Right hindlimb (tissue), 1 donor: ENCODE data around the gene SLC4A3.

Experiments used
- DNase-seq: peaks from one replicate; pipeline ENCODE4 v3.0.0-alpha.2; 2018

Gene SLC4A3

DNA sequence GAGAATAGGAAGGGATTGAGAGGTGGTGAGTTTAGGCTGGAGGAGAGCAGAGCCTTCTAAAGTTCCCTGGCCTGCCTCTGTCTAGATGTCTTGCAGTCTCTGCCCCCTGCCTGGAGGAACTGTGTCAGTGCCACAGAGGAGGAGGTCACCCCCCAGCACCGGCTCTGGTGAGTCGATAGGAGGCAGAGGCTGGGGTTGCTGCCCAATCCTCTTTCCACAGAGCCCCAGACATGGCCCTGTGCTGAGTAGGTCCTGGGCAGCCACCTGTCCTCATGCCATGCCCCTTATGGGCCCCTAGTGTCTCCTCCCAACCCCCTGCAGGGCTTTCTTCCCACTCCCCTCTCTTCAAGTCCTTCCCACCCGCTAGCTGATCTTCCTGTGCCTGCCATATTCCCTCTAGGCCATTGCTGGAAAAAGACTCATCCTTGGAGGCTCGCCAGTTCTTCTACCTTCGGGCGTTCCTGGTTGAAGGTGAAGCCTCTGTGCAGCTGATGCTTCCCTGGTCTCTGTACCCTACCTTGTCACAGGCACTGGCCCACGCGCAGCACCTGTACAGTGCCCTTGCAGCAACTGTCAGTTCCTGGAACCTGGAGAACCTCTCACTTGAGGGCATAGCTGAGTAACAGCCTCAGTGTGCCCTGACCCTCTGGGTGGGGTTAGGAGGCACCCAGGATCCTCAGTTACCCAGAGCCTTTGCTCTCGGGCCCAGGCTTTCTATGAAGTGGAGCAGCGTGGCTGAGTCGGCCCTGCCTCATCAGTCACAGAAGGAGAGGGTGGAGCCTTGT lies 13.2 kb upstream of the SLC4A3 start:
- no peak for DNase-seq

DNA sequence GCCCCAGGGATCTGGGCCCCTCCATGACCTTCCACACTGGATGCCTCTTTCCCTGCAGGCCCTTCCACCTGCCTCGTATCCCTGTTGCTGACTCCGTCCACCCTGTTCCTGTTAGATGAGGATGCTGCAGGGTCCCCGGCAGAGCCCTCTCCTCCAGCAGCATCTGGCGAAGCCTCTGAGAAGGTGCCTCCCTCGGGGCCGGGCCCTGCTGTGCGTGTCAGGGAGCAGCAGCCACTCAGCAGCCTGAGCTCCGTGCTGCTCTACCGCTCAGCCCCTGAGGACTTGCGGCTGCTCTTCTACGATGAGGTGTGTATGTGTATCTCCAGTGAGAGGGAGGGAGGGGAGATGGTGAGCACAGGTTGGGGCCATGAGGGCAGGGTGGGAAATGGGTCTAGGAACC lies 12.4 kb upstream of the SLC4A3 start:
- no peak for DNase-seq

DNA sequence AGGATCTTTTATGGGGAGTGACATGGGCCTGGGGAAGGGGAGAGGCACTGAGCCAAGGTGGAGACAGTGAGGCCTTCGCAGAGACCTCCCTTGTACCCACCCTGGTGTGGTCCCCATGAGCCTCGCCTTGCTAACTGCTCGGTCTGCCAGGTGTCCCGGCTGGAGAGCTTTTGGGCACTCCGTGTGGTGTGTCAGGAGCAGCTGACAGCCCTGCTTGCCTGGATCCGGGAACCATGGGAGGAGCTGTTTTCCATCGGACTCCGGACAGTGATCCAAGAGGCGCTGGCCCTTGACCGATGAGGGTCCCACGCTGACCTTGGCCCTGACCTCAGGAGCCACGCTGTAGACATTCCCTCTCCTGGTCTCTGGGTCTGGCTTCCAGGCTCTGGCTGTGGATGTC lies 11.5 kb upstream of the SLC4A3 start:
- DNase-seq, result no peak

DNA sequence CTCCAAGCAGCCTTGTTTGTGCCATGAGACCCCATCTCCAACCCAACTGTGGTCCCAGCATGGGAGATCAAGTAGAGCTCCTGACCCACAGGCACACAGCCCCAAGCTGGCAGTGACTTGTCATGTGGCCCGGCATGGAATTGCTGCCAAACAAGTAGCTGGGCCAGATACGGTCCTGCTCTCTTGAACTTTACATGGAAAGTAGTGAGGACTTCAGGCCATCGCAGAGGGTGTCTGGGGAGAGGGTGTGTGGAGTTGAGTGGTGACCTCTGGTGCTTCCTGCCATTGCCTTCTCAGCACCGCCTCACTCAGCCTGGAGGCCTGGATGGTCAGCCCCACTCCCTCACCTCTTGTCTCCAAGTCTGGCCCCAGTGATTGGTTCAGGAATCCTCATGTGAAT lies 10.9 kb upstream of the SLC4A3 start:
- no peak for DNase-seq

DNA sequence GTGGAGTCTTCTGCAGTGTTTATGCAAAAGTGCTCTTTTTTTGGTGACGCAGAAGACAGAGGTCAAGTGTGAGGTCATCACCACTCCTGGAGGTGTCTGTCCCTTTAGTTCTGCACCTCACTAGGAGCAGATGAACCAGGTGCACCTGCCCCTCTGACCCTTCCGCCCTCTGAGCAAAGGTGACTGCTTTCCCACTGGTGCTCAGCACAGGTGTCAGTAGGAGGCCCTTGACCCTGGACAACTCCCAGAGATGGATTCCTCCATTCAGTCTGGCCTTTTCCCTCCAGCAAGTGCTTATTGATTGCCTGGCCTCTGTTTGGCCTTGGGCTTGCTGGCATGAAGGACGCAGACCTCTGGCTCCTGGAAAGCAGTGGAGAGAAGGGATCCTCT lies 8.7 kb upstream of the SLC4A3 start:
- DNase-seq, result no peak

- DNase-seq, result no peak
Observed at GRCh38 chr2:219619235-219619634, 8.2 kb upstream of the SLC4A3 start.

DNA sequence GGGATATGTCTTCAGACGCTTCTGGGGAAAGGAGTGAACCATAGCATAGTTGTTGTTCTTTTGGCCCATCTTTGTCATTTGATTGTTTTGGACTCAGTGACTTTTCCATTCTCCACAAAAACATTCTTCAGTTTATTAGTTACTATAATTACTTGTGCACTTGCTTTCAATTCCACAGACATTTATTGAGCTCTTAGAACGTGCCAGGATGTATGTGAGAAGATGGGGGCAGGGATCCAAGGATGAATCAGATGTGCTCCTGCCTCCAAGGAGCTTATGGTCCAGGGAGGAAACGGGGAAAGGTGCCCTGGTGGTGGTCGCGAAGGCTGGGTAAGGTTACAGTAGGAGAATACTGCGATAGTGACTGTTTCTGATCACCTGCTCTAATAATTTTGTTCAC lies 6.9 kb upstream of the SLC4A3 start:
- no peak for DNase-seq

DNA sequence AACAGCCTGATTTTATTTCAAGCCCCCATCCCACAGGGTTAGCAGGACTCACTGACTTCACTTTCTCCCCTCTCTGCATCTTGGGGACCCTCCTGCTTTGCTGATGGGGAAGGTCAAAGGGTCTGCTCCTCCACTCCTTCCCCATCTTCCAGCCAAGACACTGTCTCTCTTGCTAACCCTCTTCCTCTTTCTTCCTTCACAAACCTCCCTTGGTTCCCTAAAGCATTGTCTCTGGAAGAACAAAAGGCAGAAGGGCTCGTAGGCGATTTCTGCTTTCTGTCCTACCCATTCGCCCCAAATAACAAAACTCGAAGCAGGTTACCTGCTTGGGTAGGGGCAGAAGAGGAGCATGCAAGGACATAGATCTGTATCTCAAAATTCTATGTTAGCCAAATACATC lies 5.5 kb upstream of the SLC4A3 start:
- no peak for DNase-seq

- DNase-seq, result no peak
Observed at GRCh38 chr2:219622472-219622871, 5.0 kb upstream of the SLC4A3 start.

- no peak for DNase-seq
Observed at GRCh38 chr2:219624565-219624964, 2.9 kb upstream of the SLC4A3 start.

- DNase-seq, result no peak
Observed at GRCh38 chr2:219625179-219625578, 2.3 kb upstream of the SLC4A3 start.

DNA sequence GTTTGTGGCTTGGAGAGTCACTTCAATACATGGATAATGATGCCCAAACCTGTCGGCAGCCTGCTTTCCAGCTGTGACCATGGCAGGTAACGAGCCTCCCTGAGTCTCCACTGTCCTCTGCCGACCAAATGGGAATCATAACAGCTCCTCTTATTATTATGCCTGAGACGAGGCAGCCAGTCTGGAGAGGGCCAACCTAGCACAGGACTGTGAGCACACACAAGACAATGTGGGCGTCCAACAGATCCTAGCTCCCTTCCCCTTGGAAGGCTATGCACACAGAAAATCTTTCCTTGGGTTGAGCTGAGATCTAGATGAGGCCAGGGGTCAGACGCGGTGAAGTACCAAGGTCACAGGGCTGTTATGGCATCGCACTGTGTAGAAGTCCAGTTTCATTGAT lies 890 bp upstream of the SLC4A3 start:
- DNase-seq, result no peak

DNA sequence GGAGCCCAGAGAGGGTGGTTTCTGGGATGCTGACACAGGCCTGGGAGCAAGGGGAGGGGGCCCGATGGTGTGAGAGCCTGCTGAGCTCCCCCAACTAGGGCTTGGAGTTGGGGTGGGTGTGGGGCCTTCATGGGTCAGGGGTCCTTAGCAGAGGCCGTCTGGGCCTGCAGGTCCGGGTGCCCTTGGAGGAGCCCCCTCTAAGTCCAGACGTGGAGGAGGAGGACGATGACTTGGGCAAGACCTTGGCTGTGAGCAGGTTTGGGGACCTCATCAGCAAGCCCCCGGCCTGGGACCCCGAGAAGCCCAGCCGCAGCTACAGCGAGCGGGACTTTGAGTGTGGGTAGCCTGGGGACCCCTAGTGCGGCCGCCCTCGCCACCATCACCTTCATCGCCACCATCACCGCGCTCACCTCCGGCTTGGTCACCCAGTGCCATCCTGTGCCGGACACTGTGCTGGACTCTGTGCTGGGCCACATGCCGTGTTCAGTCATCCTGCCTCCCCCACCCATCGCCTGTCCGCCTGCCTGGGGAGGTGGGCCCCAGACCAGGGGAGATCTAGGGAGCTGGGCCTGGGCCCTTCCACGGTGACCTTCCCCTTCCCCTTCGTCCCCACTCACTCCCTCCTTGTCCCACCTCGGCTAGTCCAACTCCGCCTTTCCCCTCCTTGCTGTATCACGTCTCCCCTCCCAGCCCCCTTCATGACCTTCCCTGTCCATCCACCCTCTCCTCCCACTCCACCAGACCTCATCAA lies 980 bp downstream of the SLC4A3 start:
- DNase-seq, result no peak

DNA sequence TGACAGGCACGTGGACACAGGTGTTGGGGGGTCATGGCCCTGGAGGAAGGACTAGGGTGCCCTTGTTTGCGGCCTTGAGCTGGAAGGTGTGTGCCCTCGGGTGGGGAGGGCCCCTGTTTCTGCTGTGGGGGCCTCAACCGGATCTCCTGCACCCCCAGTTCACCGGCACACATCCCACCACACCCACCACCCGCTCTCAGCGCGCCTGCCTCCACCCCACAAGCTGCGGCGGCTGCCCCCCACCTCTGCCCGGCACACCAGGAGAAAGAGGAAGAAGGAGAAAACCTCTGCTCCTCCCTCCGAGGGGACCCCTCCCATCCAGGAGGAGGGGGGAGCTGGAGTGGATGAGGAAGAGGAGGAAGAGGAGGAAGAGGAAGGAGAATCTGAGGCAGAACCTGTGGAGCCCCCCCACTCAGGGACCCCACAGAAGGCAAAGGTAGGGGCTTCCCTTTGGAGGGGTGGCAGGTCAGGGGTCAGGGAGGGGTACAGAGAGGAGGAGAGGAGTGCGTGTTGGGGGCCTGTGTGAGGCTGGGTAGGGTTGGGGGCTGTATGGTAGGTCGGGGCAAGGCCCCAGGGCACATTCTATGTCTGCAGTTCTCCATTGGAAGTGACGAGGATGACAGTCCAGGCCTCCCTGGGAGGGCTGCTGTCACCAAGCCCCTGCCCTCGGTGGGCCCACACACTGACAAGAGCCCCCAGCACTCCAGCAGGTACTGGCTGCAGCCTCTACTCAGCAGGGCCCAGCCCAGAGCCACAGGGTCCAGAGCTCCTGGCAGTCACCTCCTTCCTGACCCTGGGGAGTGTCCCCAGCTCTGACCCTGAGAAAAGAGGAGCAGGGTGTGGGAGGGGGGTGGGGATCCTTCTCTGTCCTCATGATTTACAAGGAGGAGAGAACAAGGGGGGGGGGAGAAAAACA lies 1.8 kb downstream of the SLC4A3 start:
- DNase-seq, result no peak

DNA sequence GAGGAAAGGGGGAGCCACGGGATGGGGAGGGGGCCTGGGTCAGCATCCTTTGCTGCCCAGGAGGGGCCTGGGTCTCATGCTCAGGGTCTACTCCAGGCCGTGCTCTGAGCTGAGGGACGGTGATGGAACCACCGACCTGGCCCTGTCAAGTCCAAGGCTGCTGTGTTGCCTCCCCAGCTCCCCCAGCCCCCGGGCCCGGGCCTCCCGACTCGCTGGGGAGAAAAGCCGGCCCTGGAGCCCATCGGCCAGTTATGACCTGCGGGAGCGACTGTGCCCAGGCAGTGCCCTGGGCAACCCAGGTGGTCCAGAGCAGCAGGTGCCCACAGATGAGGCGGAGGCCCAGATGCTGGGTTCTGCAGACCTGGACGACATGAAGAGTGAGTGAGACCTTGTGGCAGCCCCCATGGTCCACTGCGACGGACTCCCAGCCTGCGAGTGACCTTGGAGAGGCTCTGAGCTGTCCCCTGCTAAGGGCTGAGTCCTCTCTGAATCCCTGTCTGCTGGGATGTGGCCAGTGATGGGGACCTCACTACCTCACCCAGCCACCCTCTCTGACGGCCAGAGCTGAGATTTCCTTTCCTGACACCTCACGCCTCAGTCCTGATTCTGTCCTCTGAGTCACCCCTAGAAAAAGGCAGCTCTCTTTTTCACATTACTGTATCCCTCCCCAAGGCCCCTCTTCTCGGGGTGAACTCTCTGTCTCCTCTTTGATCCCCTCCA lies 2.7 kb downstream of the SLC4A3 start:
- DNase-seq, result no peak

- DNase-seq, result no peak
Observed at GRCh38 chr2:219630770-219631405, 3.5 kb downstream of the SLC4A3 start.

- no peak for DNase-seq
Observed at GRCh38 chr2:219631406-219631891, 4.0 kb downstream of the SLC4A3 start.

- no peak for DNase-seq
Observed at GRCh38 chr2:219631904-219632759, 4.7 kb downstream of the SLC4A3 start.

DNA sequence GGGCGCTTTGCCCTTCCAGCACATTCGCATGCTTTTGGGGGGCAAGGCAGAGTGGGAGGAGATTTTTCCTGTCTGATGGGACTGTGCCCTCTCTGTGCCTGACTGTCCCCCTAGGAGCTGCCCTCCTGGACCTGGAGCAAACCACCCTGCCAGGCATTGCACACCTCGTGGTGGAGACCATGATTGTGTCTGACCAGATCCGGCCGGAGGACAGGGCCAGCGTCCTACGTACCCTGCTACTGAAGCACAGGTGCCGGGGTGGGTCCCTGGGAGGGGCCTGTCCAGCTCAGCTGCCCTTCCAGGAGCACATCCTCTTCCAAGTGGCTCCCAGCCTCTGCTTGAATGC lies 5.3 kb downstream of the SLC4A3 start:
- peak; percentile 11 for DNase-seq

DNA sequence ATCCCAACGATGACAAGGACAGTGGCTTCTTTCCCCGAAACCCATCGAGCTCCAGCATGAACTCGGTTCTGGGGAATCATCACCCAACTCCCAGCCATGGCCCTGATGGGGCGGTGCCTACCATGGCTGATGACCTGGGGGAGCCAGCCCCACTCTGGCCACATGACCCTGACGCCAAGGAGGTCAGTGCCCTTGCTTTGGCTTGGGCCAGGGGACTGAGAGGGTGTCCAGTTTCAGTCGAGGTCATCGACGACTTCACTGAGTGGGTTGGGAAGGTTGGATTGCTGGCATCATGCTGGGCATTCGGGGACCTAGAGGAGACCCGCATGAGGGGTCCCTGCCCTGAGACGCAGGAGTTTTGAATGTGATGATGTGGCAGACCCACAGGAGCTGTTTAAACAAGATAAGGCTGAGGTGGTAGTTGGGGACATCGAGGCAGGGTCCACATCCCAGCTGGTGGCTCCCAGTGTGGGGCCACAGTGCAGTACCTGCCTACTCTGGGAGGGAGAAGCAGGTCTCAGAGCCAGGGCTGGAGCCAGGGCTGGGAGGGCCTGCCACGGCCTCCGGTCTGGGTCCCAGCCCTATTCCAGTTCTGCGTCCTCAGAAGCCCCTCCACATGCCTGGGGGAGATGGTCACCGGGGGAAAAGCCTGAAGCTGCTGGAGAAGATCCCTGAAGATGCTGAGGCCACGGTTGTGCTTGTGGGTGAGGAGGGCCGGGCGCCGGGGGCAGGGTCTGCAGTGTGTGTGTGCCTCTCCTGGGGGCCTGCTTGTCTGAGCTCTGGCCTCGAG lies 6.0 kb downstream of the SLC4A3 start:
- no peak for DNase-seq
